Measurements from ENCODE around the gene RPH3AL. TPM values are rescaled to one million over a fixed set of nuclear protein-coding genes. Genes with fewer than 3 reads are reported as not detected.
A peak's percentile ranks its signal among the peaks of the same experiment; 100 is the strongest.

RPH3AL gene
- total RNA-seq, 2 donors from 2014 or later: 2.6 to 6.8 TPM

DNA sequence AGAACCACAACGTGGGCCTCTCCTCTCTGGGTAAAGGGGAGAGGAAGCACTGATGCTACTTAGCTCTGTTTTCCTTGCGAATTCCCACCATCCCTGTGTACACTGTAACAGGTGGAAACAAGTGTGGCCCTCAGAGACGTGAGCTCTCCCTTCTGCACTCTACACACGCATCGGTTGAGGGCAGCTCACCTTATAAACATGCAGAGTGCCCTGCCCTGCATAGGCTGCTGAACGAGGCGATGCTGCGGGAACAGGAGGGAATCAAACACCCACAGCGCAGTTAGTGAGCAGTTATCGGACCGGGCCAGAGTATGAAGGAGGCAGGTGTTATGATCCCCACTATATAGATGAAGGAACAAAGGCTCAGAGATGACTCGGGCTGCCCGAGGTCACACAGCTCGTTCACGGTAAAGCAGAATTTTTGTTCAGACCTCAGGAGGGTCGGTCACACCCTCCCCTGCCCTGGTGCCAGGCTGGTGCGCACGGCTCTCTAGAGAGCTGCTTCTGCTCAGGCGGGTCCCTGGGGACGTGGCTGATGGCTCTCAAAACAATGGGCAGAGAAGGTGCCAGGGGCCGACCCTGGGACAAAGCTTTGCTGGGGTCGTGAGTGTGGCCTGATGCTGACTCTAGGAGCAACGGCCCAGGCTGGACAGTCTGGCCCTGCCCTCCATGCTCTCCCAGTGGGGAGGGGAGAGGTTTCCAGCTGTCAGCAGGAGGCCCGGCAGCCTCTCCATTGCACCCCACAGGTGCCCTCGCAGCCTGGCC lies 68.5 kb downstream of the RPH3AL start:
- H3K4me1 Mint-ChIP-seq (ENCODE audit: low read depth in 2 of 2): peaks cover 0 to 25% of the 10 kb centered on the region in 2 donors
- no peak overlapping the region for H3K4me3 Mint-ChIP-seq
- no peak for ATAC-seq
- no peaks in the 10 kb centered on the region for H3K36me3 Mint-ChIP-seq
- no peak overlapping the region for H3K27ac Mint-ChIP-seq
- peaks cover 0 to 3% of the 10 kb centered on the region in 2 donors for H3K27me3 Mint-ChIP-seq
- no peak for DNase-seq (ENCODE audit: low spot score)
- H3K9me3 Mint-ChIP-seq: no peaks in the 10 kb centered on the region

DNA sequence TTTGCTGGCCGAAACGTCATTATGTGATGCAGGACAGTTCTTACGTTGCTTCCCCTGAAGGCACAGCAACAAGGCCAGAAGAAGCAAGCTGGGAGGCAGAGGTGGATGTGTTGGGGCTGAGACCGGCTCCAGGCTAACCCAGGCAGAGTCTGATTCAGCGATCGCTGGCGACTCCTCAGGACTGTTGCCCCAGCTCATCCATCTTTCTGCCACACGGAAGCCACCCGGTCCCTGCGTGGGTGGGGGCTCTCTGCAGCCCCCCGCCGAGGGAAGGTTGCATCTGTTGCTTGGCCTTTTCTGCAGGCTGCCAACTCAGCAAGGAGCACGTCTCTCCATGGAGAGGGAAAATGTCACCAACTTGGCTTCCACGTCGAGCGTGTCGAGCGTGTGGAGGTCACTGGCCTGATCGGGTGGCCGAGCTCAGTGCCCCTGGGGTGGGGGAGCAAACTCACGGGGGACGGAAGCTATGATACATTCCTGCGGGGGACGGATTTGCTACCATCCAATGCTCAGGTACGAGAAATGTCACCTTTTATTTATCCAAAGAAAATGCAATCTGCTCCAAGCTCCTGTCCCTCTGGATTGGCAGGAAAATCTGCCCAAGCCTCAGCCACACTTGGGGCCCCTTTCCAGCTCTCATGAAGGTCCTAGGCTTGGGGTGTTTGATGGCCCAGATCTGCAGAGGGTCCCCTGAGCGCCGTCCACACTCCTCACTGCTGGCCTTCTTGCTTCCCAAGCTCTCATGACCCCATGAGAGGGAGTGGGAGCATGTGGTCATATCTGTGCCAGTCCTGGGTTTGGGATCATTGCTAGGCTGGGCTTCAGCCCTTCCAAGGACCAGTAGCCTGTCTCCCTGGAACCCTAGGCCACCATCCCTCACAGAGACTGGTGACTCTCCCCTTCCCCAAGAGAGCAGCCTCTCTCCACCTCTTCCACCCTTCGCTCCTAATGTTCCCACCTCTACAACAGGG lies 69.4 kb downstream of the RPH3AL start:
- peaks cover 0 to 21% of the 10 kb centered on the region in 2 donors for H3K4me1 Mint-ChIP-seq (ENCODE audit: low read depth in 2 of 2)
- H3K4me3 Mint-ChIP-seq: no peak overlapping the region
- no peaks in the 10 kb centered on the region for H3K9me3 Mint-ChIP-seq
- ATAC-seq (no peak), DNase-seq (ENCODE audit: low spot score) (no peak)
- H3K27me3 Mint-ChIP-seq: peaks cover 0 to 3% of the 10 kb centered on the region in 2 donors
- H3K27ac Mint-ChIP-seq: no peak overlapping the region
- no peaks in the 10 kb centered on the region for H3K36me3 Mint-ChIP-seq

- no peaks in the 10 kb centered on the region for H3K36me3 Mint-ChIP-seq
- no peak for DNase-seq (ENCODE audit: low spot score)
- H3K9me3 Mint-ChIP-seq: no peaks in the 10 kb centered on the region
- no peak overlapping the region for H3K27ac Mint-ChIP-seq
- peaks cover 0 to 3% of the 10 kb centered on the region in 2 donors for H3K27me3 Mint-ChIP-seq
- H3K4me3 Mint-ChIP-seq: no peak overlapping the region
- ATAC-seq: no peak
- peaks cover 0 to 21% of the 10 kb centered on the region in 2 donors for H3K4me1 Mint-ChIP-seq (ENCODE audit: low read depth in 2 of 2)
Measured at GRCh38 chr17:282000-282911, 70.4 kb downstream of the RPH3AL start.

- no peaks in the 10 kb centered on the region for H3K9me3 Mint-ChIP-seq
- ATAC-seq: peak in 1 of 2 donors; percentile 59
- H3K27ac Mint-ChIP-seq: no peak overlapping the region
Measured at GRCh38 chr17:281365-281999, 71.1 kb downstream of the RPH3AL start.

DNA sequence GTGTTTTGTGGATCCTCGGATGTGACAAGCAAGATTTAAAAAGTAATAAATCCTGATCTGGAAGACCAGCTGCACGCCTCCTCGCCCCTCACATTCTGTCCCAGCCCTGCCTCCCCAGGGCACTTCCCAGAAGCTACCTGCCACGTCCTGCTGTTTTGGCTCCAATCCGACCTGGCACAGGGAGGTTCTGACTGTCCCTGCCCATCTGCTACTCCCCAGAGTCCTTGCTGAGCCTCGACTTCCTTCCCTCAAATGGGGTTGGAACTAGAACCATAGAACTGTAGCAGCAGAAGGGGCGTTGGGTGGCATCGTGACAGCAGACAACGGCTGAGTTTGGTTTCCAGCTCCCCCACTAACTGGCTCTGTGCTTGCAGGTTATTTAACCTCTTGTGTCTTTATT lies 71.7 kb downstream of the RPH3AL start:
- Mint-ChIP-seq H3K36me3 (no peaks in the 10 kb centered on the region), H3K27ac (no peak overlapping the region), H3K27me3 (peaks cover 0 to 3% of the 10 kb centered on the region in 2 donors), H3K9me3 (no peaks in the 10 kb centered on the region), H3K4me3 (no peak overlapping the region), H3K4me1 (ENCODE audit: low read depth in 2 of 2) (peaks cover 0 to 16% of the 10 kb centered on the region in 2 donors)
- no peak for ATAC-seq
- no peak for DNase-seq (ENCODE audit: low spot score)

More at GRCh38 chr17:281365-281999, 71.1 kb downstream of the RPH3AL start:
- H3K4me1 Mint-ChIP-seq (ENCODE audit: low read depth in 2 of 2): peaks cover 0 to 18% of the 10 kb centered on the region in 2 donors
- H3K27me3 Mint-ChIP-seq: peaks cover 0 to 3% of the 10 kb centered on the region in 2 donors
- H3K4me3 Mint-ChIP-seq: no peak overlapping the region
- no peaks in the 10 kb centered on the region for H3K36me3 Mint-ChIP-seq
- DNase-seq (ENCODE audit: low spot score): no peak

GRCh38 chr17:280216-280615 lies 72.4 kb downstream of the RPH3AL start:
- no peak overlapping the region for H3K27ac Mint-ChIP-seq
- peaks cover 0 to 3% of the 10 kb centered on the region in 2 donors for H3K27me3 Mint-ChIP-seq
- H3K4me1 Mint-ChIP-seq (ENCODE audit: low read depth in 2 of 2): peaks cover 0 to 12% of the 10 kb centered on the region in 2 donors
- no peaks in the 10 kb centered on the region for H3K9me3 Mint-ChIP-seq
- H3K36me3 Mint-ChIP-seq: no peaks in the 10 kb centered on the region
- no peak overlapping the region for H3K4me3 Mint-ChIP-seq
- DNase-seq (ENCODE audit: low spot score) (no peak), ATAC-seq (no peak)

DNA sequence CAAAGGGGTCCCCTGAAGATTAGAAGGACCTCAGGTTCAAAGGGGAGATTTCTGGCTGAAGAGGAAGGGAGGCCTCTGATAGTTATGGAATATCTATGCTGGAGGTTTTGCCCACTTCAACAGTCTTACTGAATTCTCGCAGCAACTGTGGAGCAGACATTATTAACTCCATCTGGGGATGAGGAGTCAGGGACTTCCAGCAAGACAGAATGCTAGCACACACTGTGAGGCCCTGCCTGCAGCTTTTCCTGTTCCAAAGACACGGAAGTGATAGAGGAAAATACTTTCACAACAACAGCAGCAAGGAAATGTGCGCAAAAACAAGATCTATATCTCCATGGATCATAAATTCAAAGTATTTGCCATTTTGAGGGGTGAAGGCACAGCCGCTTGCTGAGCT lies 72.8 kb downstream of the RPH3AL start:
- H3K27me3 Mint-ChIP-seq: peaks cover 0 to 3% of the 10 kb centered on the region in 2 donors
- no peak for DNase-seq (ENCODE audit: low spot score)
- peaks cover 0 to 12% of the 10 kb centered on the region in 2 donors for H3K4me1 Mint-ChIP-seq (ENCODE audit: low read depth in 2 of 2)
- no peak overlapping the region for H3K27ac Mint-ChIP-seq
- H3K9me3 Mint-ChIP-seq: no peaks in the 10 kb centered on the region
- ATAC-seq: no peak
- no peaks in the 10 kb centered on the region for H3K36me3 Mint-ChIP-seq
- no peak overlapping the region for H3K4me3 Mint-ChIP-seq

GRCh38 chr17:279331-279730 lies 73.3 kb downstream of the RPH3AL start:
- H3K27me3 Mint-ChIP-seq: peaks cover 0 to 3% of the 10 kb centered on the region in 2 donors
- no peak for ATAC-seq
- H3K4me1 Mint-ChIP-seq (ENCODE audit: low read depth in 2 of 2): peaks cover 0 to 12% of the 10 kb centered on the region in 2 donors
- H3K9me3 Mint-ChIP-seq: no peaks in the 10 kb centered on the region
- H3K36me3 Mint-ChIP-seq: no peaks in the 10 kb centered on the region
- DNase-seq (ENCODE audit: low spot score): no peak
- no peak overlapping the region for H3K27ac Mint-ChIP-seq
- no peak overlapping the region for H3K4me3 Mint-ChIP-seq

GRCh38 chr17:278676-279059 lies 73.9 kb downstream of the RPH3AL start:
- no peak overlapping the region for H3K4me3 Mint-ChIP-seq
- no peaks in the 10 kb centered on the region for H3K9me3 Mint-ChIP-seq
- peaks cover 0 to 12% of the 10 kb centered on the region in 2 donors for H3K4me1 Mint-ChIP-seq (ENCODE audit: low read depth in 2 of 2)
- ATAC-seq: no peak
- peaks cover 0 to 3% of the 10 kb centered on the region in 2 donors for H3K27me3 Mint-ChIP-seq
- H3K36me3 Mint-ChIP-seq: no peaks in the 10 kb centered on the region
- DNase-seq (ENCODE audit: low spot score): no peak
- H3K27ac Mint-ChIP-seq: no peak overlapping the region

- ATAC-seq: no peak
- Mint-ChIP-seq H3K36me3 (no peaks in the 10 kb centered on the region), H3K4me3 (no peak overlapping the region)
Measured at GRCh38 chr17:278055-278675, 74.4 kb downstream of the RPH3AL start.

GRCh38 chr17:274902-275301 lies 77.7 kb downstream of the RPH3AL start:
- H3K36me3 Mint-ChIP-seq: peaks cover 6% of the 10 kb centered on the region
- ATAC-seq (no peak), DNase-seq (ENCODE audit: low spot score) (no peak)
- no peaks in the 10 kb centered on the region for H3K9me3 Mint-ChIP-seq
- H3K4me1 Mint-ChIP-seq (ENCODE audit: low read depth in 2 of 2): no peaks in the 10 kb centered on the region
- H3K4me3 Mint-ChIP-seq: no peak overlapping the region
- H3K27me3 Mint-ChIP-seq: no peaks in the 10 kb centered on the region
- no peak overlapping the region for H3K27ac Mint-ChIP-seq

More at GRCh38 chr17:278055-278675, 74.4 kb downstream of the RPH3AL start:
- no peaks in the 10 kb centered on the region for H3K9me3 Mint-ChIP-seq
- H3K4me1 Mint-ChIP-seq (ENCODE audit: low read depth in 2 of 2): peaks cover 0 to 12% of the 10 kb centered on the region in 2 donors
- H3K27me3 Mint-ChIP-seq: peaks cover 0 to 3% of the 10 kb centered on the region in 2 donors
- no peak overlapping the region for H3K27ac Mint-ChIP-seq
- no peak for DNase-seq (ENCODE audit: low spot score)

- H3K4me3 Mint-ChIP-seq: no peak overlapping the region
- H3K36me3 Mint-ChIP-seq: peaks cover 6% of the 10 kb centered on the region
- no peaks in the 10 kb centered on the region for H3K27me3 Mint-ChIP-seq
- H3K9me3 Mint-ChIP-seq: no peaks in the 10 kb centered on the region
- no peak for ATAC-seq
- DNase-seq (ENCODE audit: low spot score): no peak
- H3K27ac Mint-ChIP-seq: no peak overlapping the region
- no peaks in the 10 kb centered on the region for H3K4me1 Mint-ChIP-seq (ENCODE audit: low read depth in 2 of 2)
Measured at GRCh38 chr17:273981-274832, 78.4 kb downstream of the RPH3AL start.

Measured in natural killer cell treated with Interleukin-12 subunit alpha and Interleukin-12 subunit beta and Interleukin-15 and Interleukin-18, amount 100 ng/mL, for 72 hours (primary cell).